GM19023 (cell line): ENCODE data around the gene CLASP1.
"Not testable (repeated sequence)": the region's sequence is repeated elsewhere in the genome, so short reads cannot be mapped to it uniquely, and the experiment has no call there.

Source experiments
- ATAC-seq: cut with Tn5 transposase; IDR thresholded peaks from one replicate; pipeline ENCODE4 v1.9.1; 2021; ENCODE audit warnings: mild to moderate bottlenecking, moderate library complexity; ENCODE audit not compliant: unreplicated experiment

The CLASP1 gene

DNA sequence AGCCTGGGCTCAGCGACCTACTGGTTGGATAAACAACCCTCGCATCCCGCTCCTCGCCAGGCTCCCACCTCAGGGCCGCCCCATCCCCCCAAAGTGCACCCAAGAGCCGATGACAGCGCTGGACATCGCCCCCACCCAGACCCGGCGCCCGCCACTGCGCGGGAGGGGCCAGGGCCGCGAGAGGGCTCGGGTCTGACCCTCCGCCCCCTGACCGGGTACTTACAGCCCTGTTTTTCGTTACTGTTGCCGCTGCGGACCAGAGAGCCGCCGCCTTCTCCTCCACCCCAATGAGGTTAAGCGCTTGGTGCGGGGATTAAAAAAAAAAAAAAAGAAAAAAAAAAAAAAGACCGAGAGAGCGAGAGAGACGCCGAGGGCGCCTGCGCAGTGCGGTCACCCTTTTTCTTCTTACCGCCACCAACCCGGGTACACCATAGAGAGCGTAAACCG is at the start of gene CLASP1:
TSS of gene CLASP1 (minus strand) at position 314 of the 447 bp plus-strand sequence. CDS start 43,567 bp downstream, outside the sequence.
- peak; percentile 53 for ATAC-seq

DNA sequence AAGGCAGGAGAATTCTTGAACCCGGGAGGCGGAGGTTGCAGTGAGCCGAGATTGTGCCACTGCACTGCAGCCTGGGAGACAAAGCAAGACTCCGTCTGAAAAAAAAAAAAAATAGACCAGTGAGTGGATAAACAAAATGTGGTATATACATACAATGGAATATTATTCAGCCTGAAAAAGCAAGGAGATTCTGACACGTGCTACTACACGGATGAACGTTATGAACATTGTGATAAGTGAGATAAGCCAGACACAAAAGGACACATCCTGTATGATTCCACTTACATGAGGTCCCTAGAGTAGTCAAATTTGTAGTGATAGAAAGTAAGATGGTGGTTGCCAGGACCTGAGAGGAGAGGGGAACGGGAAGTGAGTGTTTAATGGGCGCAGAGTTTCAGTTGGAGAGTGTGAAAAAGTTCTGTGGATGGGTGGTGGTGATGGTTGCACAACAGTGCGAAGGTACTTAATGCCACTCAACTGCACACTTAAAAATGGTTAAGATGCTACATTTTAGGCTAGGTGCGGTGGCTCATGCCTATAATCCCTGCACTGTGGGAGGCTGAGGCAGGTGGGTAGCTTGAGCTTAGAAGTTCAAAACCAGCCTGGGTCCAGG is 49.2 kb upstream of the CLASP1 start:
- ATAC-seq: no peak

DNA sequence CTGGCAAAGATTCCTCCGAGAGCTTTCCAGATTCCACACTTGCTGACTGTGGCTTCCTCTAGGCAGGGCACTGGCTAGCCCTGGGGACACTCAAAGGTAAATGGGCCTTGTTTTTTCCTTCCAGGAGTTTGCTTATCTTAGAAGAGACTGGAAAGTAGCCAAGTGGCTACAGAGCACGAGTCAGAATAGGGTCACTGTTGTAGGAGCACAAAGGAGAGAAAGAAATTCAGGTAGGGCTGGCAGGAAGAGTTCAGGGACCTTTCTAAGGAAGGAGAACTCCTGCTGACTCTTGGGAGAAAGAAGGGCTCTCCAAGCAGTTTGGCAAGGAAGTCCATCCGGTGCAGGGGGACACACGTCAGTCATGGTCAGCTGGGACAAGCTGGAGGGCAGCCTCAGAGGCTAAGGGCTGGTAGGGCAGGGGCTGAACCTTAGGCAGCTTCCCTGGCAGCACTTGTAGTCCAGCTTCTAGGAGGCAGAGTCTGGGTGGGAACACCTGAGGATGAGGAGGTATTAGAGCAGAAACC is 47.9 kb upstream of the CLASP1 start:
- ATAC-seq: no peak

GRCh38 chr2:121696410-121696930 is 47.2 kb upstream of the CLASP1 start:
- ATAC-seq: no peak

DNA sequence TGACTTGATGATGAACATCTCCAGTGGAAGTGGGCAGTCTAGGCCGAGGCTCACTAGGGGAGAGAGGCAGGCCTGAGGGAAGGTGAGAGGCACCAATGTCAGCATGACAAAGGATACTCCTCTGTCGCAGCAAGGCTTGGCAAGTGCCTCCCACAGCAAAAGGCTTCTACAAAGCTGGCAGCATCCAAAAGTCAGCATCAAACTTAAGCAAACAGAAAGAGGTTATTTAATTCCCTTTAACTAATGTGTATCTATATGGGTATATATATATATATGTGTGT is 45.8 kb upstream of the CLASP1 start:
- ATAC-seq: no peak

GRCh38 chr2:121694398-121695170 is 45.3 kb upstream of the CLASP1 start:
- ATAC-seq: no peak

DNA sequence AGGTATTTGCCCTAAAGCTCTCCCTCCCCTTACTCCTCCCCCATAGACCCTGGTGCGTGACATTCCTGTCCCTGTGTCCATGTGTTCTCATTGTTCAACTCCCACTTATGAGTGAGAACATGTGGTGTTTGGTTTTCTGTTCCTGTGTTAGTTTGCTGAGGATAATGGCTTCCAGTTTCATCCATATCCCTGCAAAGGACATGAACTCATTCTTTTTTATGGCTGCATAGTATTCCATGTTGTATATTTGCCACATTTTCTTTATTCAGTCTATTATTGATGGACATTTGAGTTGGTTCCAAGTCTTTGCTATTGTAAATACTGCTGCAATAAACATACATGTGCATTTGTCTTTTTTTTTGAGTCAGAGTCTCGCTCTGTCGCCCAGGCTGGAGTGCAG is 41.3 kb upstream of the CLASP1 start:
- ATAC-seq: not testable (repeated sequence)

DNA sequence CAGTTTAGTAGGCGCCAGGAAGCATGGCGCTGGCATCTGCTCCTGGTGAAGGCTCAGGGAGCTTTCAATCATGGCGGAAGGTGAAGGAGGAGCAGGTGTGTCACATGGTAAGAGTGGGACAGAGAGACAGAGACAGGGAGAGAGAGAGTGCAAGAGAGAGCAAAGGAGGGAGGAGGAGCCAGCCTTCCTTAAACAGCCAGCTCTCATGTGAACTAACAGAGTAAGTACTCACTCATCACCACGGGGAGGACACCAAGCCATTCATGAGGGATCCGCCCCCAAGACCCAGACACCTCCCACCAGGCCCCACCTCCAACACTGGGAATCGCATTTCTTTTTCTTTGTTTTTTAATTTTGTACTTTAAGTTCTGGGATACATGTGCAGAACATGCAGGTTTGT is 40.8 kb upstream of the CLASP1 start:
- no peak for ATAC-seq

GRCh38 chr2:121689356-121689755 is 40.1 kb upstream of the CLASP1 start:
- ATAC-seq: no peak

GRCh38 chr2:121688820-121689219 is 39.6 kb upstream of the CLASP1 start:
- ATAC-seq: no peak

GRCh38 chr2:121686902-121687301 is 37.6 kb upstream of the CLASP1 start:
- no peak for ATAC-seq

GRCh38 chr2:121686218-121686617 is 37.0 kb upstream of the CLASP1 start:
- no peak for ATAC-seq

DNA sequence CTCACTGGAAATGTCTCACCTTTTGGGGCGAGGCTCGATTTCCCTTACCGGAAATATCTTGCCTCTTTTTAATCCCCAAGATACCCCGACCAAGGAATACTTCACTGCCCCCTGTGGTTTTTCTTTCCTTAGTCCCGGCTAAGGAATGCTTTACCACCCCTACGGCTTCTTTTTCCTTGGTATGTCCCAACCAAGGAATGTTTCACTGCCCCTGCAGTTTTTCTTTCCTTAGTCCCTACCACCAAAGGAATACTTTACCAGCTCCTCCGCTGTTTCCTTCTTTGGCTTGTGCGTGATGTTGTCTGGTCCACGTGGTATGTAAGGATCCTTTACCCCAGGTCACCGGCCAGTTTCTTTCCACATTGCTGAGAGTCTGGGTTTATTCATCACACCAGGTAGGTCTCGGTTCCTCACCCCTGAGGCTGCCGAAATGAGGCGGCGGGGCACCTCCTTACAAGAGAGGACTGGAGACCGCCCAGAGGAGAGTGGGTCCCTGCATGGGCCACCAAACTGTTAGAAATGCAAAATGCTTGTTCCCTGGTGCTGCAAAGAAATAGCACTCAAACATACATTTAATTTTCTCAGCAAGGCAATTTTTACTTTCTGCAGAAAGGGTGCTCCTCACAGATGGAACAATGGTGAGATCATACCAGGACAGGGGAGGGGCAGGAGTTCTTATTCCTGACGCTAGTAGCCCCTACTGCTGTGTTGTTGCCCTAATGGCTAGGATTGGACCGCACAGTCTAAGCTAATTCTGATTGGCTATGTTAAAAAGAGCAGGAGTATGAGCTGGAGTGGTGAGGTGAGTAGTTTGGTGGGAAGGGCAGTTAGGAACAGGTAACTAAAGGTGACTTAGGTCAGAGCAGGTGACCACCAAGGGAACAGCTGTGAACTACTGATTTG is 33.4 kb upstream of the CLASP1 start:
- no peak for ATAC-seq

GRCh38 chr2:121677855-121678254 is 28.6 kb upstream of the CLASP1 start:
- ATAC-seq: no peak

- ATAC-seq: not testable (repeated sequence)
Observed at GRCh38 chr2:121671621-121672020, 22.4 kb upstream of the CLASP1 start.

DNA sequence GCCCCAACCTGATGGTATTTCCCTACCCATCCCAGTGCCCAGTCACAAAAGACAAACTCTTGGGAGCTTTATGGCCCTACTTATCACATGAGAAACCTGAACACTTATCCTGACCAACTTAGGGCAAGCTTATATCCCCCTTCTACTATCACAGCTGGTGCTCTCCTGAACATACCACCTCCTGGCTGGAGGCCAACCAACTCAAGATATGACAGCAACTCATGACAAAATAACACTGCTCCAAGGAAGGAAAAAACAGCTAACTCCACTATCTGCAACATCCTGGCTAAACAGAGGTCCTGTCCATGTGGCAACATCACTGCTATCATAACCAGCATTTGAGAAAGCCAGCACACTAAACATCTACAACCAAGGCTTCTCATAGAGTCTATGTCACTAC is 20.9 kb upstream of the CLASP1 start:
- ATAC-seq: no peak

DNA sequence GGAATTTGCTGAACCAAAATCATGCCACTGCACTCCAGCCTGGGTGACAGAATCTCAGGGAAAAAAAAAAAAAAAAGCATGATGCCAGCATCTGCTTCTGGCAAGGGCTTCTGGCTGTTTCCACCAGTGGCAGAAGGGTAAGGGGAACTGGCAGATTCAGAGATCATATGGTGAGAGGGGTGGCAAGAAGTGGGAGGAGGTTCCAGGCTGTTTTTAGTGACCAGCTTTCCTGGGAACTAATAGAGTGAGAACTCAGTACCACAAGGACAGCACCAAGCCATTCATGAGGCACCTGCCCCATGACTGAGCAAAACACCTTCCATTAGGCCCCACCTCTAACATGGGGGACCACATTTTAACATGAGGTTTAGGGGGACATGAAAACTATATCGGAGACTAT is 18.4 kb upstream of the CLASP1 start:
- no peak for ATAC-seq

DNA sequence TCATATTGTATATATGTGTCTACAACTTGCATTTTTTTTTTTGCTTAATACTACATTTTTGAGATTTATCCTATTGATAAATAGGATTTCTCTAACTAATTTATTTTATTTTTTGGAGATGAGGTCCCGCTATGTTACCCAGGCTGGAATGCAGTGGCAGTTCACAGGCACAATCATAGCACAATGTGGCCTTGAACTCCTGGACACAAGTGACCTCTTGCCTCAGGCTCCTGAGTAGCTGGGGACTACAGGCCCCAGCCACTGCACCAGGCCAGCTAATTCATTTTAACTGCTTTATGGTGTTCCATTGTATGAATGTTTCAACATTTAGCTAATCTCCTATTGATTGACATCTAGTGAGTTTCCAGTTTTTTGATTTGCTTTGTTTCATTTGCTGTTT is 16.8 kb upstream of the CLASP1 start:
- no peak for ATAC-seq

GRCh38 chr2:121665504-121665903 is 16.2 kb upstream of the CLASP1 start:
- ATAC-seq: no peak

DNA sequence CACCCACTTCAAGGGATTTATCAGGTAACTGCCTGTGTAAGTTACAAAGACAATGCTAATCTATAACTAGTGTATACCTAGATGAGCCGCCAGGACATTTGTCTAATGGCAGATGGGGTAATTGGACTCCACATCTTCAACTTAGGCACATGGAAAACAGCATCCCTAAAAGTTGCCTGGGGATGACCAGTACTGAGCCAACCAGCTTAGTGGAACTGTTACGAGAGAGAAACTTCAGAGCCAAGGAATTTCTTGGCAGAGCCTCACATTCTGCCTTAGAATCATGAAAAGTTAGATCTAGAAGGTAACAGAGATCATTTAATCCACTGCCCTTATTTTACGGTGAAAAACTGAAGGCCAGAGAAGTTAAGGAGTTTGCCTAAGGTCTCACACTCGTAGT is 15.5 kb upstream of the CLASP1 start:
- no peak for ATAC-seq

GRCh38 chr2:121664086-121664485 is 14.8 kb upstream of the CLASP1 start:
- ATAC-seq: no peak
